ENCODE data around the gene TMEM63B. TPM values are rescaled to one million over a fixed set of nuclear protein-coding genes. Genes with fewer than 3 reads are reported as not detected.

The TMEM63B gene
- total and polyA plus RNA-seq, 2 of the 8 experiments (the other 6 are each of a cell fraction or from before 2014, with no cell fraction given) = 61.1 to 96.8 TPM

DNA sequence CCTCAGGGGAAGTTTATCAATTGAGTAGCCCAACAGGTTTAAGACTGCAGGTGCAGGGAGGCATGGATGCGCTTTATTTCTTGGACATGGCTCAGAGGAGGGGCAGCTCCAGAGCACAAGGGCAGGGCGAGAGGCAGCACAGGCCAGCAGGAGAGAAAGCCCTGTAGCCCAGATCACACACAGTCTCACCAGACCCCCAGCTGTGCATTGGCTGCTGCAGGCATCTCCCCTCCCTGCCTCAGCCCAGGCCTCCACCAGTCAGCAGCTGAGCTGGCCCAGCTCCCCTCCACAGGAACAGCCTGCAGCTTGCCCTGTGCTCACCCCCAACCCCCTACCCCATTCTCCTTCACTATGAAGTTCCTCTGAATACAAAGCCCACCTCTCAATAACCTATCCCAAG lies 24.8 kb upstream of the TMEM63B start:
- CTCF ChIA-PET (ENCODE audit: partially characterized antibody) = interaction anchor here (0.8 to 10.8 kb wide), 5 partner anchors 13 to 92 kb away, joined by 3 to 255 read pairs (median 4); no protein-coding TSS in a partner anchor
- H3K27ac ChIP-seq (ENCODE audit: low read depth, low read length) = no peak overlapping the region
- no peak for FAIRE-seq

More for the DNA sequence above, 24.8 kb upstream of the TMEM63B start:
- Histone ChIP-seq H4K5ac (ENCODE audit: insufficient read length, low read depth, low read length) (no peak overlapping the region), H3K56ac (replicated peaks; ENCODE audit: insufficient read length, low read depth, low read length) (no peak overlapping the region), H3K4me2 (ENCODE audit: insufficient read depth in 1 of 2, low read depth in 2 of 2, low read length in 2 of 2) (no peak overlapping the region), H3K9ac (replicated peaks in 1 of 4; ENCODE audit: extremely low read depth in 1 of 4, low read depth in 3 of 4, low read length in 3 of 4) (no peak overlapping the region), H3K36me3 (ENCODE audit: control insufficient read depth in 2 of 4, insufficient read depth in 4 of 4, low read length in 3 of 4) (peaks cover 7 to 38% (median 11%) of the 10 kb centered on the region in 4 experiments; a peak in 7 of 8 replicates), H3K18ac (ENCODE audit: extremely low read depth, low read length) (no peak overlapping the region), H2BK12ac (ENCODE audit: low read depth, low read length) (no peak overlapping the region), H2BK120ac (replicated peaks; ENCODE audit: low read depth, low read length) (no peak overlapping the region), H4K91ac (replicated peaks; ENCODE audit: insufficient read length, low read length) (no peak overlapping the region), H3K4me1 (replicated peaks in 1 of 4; ENCODE audit: control insufficient read depth in 3 of 4, insufficient read depth in 4 of 4, low read length in 3 of 4) (peaks cover 0 to 9% (median 0%) of the 10 kb centered on the region in 4 experiments; a peak in 2 of 7 replicates), H3K79me1 (ENCODE audit: low read depth, low read length) (peaks cover 9% of the 10 kb centered on the region), H4K8ac (ENCODE audit: extremely low read depth, insufficient read depth, low read length) (no peak overlapping the region), H2BK20ac (ENCODE audit: low read length) (no peak overlapping the region), H2AK5ac (ENCODE audit: low read depth, low read length) (no peak overlapping the region), H3K23ac (ENCODE audit: insufficient read length) (no peak overlapping the region), H3K4ac (replicated peaks; ENCODE audit: insufficient read length, low read depth, low read length) (no peak overlapping the region), H3K4me3 (ENCODE audit: extremely low read depth in 1 of 4, insufficient read depth in 2 of 4, low read depth in 3 of 4, low read length in 4 of 4) (no peak overlapping the region), H3K23me2 (ENCODE audit: low read depth, low read length) (no peaks in the 10 kb centered on the region), H3K9me3 (ENCODE audit: insufficient read depth in 2 of 2, low read depth in 1 of 2, low read length in 1 of 2) (no peaks in the 10 kb centered on the region), H3K27me3 (replicated peaks in 1 of 4; ENCODE audit: control insufficient read depth in 3 of 4, extremely low read depth in 1 of 4, insufficient read depth in 3 of 4, low read length in 3 of 4) (no peaks in the 10 kb centered on the region), H3K79me2 (ENCODE audit: control insufficient read depth in 1 of 2, insufficient read depth in 2 of 2, low read length in 2 of 2) (no peaks in the 10 kb centered on the region; a peak in 1 of 4 replicates), H3K14ac (ENCODE audit: insufficient read length) (no peak overlapping the region), H2BK15ac (ENCODE audit: low read length) (no peak overlapping the region), H2BK5ac (ENCODE audit: low read depth, low read length) (no peak overlapping the region), H4K20me1 (replicated peaks in 1 of 2; ENCODE audit: control insufficient read depth in 1 of 2, insufficient read depth in 2 of 2, low read length in 2 of 2) (peaks cover 9 to 24% of the 10 kb centered on the region in 2 experiments), H2AFZ (ENCODE audit: low read length) (no peak overlapping the region)
- TF ChIP-seq HDAC6 (IDR thresholded peaks at IDR 0.05; ENCODE audit: low read depth, low read length) (no peak), EP300 (IDR thresholded peaks at IDR 0.05; ENCODE audit: borderline replicate concordance in 1 of 2, low read depth in 2 of 2, low read length in 2 of 2) (peak in 1 of 2 experiments; percentile 16; a peak in 1 of 3 replicates), CREB1 (IDR thresholded peaks at IDR 0.05) (no peak), JUN (IDR thresholded peaks at IDR 0.05; ENCODE audit: low read depth, low read length) (no peak), RFX5 (IDR thresholded peaks at IDR 0.05; ENCODE audit: borderline replicate concordance, low read depth, low read length) (no peak), GTF2F1 (IDR thresholded peaks at IDR 0.05; ENCODE audit: borderline replicate concordance, low read depth, low read length) (no peak)
- WGBS, 2 experiments (ENCODE audit: extremely low coverage in 1 of 2, insufficient coverage in 1 of 2, insufficient read length in 1 of 2, insufficient replicate concordance in 2 of 2, low coverage in 1 of 2, low lambda C conversion rate in 2 of 2, missing lambda C conversion rate in 1 of 2) = 69% methylated on average over 2 of the region's 2 CpGs; no CpG with 5 or more reads in 1 of the 2 experiments
- POLR2A ChIA-PET (ENCODE audit: partially characterized antibody) = interaction anchor here (0.6 to 2.3 kb wide), 5 partner anchors 16 to 407 kb away, joined by 3 to 6 read pairs (median 4); partner anchors contain the start of genes HSP90AB1 and VEGFA
- DNase-seq (ENCODE audit: low read depth in 1 of 2, low spot score in 2 of 2) = no peak

All from H1 (cell line).